DND-41 (cell line): ENCODE measurements around the gene MIEF1.
A peak's percentile ranks its signal among the peaks of the same experiment; 100 is the strongest.

Source experiments
- ATAC-seq: fragments of 200-7000 bp; cut with Tn5 transposase; 3 replicates; pipeline ENCODE4 v1.9.1; 2021; ENCODE audit warnings: low read depth; ENCODE audit not compliant: insufficient read depth
- DNase-seq: peaks from one replicate; pipeline ENCODE4 v3.0.0-alpha.2; 2020
- H2AFZ ChIP-seq: 2 replicates; pipeline ENCODE4 v1.6.0; 2012; ENCODE audit warnings: low read depth, low read length
- H3K27ac ChIP-seq: 2 replicates; pipeline ENCODE4 v1.5.1; 2012; ENCODE audit warnings: low read length, inconsistent platforms
- H3K27me3 ChIP-seq: fragments of 200-600 bp; sonication (generic); 2 replicates; pipeline ENCODE4 v1.6.0; 2012; ENCODE audit warnings: low read length, mild to moderate bottlenecking, inconsistent platforms; ENCODE audit not compliant: insufficient read depth, poor library complexity
- H3K36me3 ChIP-seq: 2 replicates; pipeline ENCODE4 v1.5.1; 2012; ENCODE audit warnings: low read length, inconsistent platforms; ENCODE audit not compliant: insufficient read depth
- H3K4me1 ChIP-seq: 2 replicates; pipeline ENCODE4 v1.5.1; 2012; ENCODE audit warnings: mild to moderate bottlenecking, low read length; ENCODE audit not compliant: insufficient read depth
- H3K4me2 ChIP-seq: 2 replicates; pipeline ENCODE4 v1.6.0; 2012; ENCODE audit warnings: mild to moderate bottlenecking, moderate library complexity, low read length, inconsistent platforms; ENCODE audit not compliant: insufficient read depth
- H3K4me3 ChIP-seq, 2 experiments: fragments of 200-600 bp in 1 of 2; shearing (Covaris generic) in 1 of 2; 2 replicates each; pipeline ENCODE4 v1.5.1; 2012 to 2016; ENCODE audit warnings: inconsistent platforms in 2 of 2, low read length in 2 of 2, mild to moderate bottlenecking in 2 of 2, low read depth in 1 of 2, moderate library complexity in 1 of 2
- H3K79me2 ChIP-seq: 2 replicates; pipeline ENCODE4 v1.6.0; 2012; ENCODE audit warnings: low read length, inconsistent platforms; ENCODE audit not compliant: insufficient read depth
- H3K9ac ChIP-seq: 2 replicates; pipeline ENCODE4 v1.6.0; 2012; ENCODE audit warnings: low read depth, mild to moderate bottlenecking, inconsistent platforms, low read length, moderate library complexity
- H3K9me3 ChIP-seq: 2 replicates; pipeline ENCODE4 v1.5.1; 2012; ENCODE audit warnings: low read length, moderate library complexity, mild to moderate bottlenecking, inconsistent platforms; ENCODE audit not compliant: insufficient read depth, severe bottlenecking
- H4K20me1 ChIP-seq: 2 replicates; pipeline ENCODE4 v1.6.0; 2012; ENCODE audit warnings: low read length; ENCODE audit not compliant: insufficient read depth
- EZH2 ChIP-seq: IDR thresholded peaks from 3 replicates; pipeline ENCODE4 v1.6.1; 2012; ENCODE audit warnings: borderline replicate concordance, low read depth, mild to moderate bottlenecking, moderate library complexity, low read length, inconsistent platforms; ENCODE audit not compliant: severe bottlenecking
- TF ChIP-seq, protein P1 (sequence below): IDR thresholded peaks from 2 replicates; pipeline ENCODE4 v1.5.1; 2012; ENCODE audit warnings: borderline replicate concordance, low read length, moderate library complexity, mild to moderate bottlenecking; ENCODE audit not compliant: poor library complexity, severe bottlenecking; ENCODE audit errors: extremely low read depth

Gene MIEF1

DNA sequence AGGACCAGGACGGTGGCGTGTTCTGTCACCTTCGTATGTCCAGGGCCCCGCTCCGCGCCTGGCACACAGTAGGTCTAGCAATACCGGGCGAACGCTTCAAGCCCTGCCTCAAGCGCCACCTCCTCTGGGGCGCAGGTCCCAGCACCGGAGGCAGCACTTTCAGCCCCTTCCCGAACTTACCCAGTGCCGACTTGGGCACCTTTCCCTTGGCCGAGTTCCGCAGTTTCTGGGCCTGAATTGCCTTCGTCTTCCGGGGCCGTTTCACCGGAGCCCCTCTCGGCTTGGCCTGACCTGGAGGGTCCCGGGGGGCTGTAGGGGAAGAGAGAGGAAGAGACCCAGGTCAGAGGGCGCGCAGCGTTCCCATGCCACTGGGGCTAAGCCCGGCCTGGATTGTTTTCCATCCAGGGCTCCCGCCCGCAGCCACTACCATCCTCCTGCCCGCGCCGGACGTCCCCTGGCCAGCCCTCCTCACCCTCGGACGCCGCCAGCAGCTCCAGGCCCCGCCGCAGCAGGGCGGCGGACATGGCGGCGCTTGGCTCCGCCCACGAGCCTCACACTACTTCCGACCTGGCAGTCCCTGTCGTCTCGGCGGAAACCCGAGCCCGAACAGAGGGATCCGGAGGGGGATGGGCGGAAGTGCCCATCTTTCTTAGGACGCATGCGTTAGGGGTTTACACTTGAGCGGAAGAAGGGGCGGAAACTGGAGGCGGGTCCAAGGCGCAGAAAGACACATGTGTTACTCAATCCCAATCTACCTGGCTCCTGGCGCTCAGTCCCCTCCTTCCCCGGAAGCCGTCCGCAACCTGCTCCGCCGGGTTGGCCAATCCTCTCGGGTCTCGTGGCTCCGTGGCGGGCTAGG lies 30.4 kb downstream of the MIEF1 start, which contains the start of gene RPS19BP1:
Gene RPS19BP1, minus strand, starts transcription at position 534 of the 859 bp plus-strand sequence. Its CDS starts 10 bp downstream, at position 524.
- H3K9me3 ChIP-seq = no peaks in the 10 kb centered on the region
- H3K9ac ChIP-seq = peak within 1 kb of the TSS; percentile 90
- ATAC-seq (peak; percentile 82), DNase-seq (peak; percentile 100)
- TF ChIP-seq, protein P1, sequence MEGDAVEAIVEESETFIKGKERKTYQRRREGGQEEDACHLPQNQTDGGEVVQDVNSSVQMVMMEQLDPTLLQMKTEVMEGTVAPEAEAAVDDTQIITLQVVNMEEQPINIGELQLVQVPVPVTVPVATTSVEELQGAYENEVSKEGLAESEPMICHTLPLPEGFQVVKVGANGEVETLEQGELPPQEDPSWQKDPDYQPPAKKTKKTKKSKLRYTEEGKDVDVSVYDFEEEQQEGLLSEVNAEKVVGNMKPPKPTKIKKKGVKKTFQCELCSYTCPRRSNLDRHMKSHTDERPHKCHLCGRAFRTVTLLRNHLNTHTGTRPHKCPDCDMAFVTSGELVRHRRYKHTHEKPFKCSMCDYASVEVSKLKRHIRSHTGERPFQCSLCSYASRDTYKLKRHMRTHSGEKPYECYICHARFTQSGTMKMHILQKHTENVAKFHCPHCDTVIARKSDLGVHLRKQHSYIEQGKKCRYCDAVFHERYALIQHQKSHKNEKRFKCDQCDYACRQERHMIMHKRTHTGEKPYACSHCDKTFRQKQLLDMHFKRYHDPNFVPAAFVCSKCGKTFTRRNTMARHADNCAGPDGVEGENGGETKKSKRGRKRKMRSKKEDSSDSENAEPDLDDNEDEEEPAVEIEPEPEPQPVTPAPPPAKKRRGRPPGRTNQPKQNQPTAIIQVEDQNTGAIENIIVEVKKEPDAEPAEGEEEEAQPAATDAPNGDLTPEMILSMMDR = no peak
- peak within 1 kb of the TSS; percentile 85 for H2AFZ ChIP-seq
- H3K4me3 ChIP-seq = peak within 1 kb of the TSS; percentile 62 to 90
- no peaks in the 10 kb centered on the region for H3K27me3 ChIP-seq
- H3K4me2 ChIP-seq = peak within 1 kb of the TSS; percentile 86
- peaks cover 72% of the 10 kb centered on the region for H3K4me1 ChIP-seq
- peaks cover 33% of the 10 kb centered on the region for H4K20me1 ChIP-seq
- H3K36me3 ChIP-seq = peaks cover 42% of the 10 kb centered on the region
- peaks cover 51% of the 10 kb centered on the region for H3K79me2 ChIP-seq
- peak within 1 kb of the TSS; percentile 86 for H3K27ac ChIP-seq

DNA sequence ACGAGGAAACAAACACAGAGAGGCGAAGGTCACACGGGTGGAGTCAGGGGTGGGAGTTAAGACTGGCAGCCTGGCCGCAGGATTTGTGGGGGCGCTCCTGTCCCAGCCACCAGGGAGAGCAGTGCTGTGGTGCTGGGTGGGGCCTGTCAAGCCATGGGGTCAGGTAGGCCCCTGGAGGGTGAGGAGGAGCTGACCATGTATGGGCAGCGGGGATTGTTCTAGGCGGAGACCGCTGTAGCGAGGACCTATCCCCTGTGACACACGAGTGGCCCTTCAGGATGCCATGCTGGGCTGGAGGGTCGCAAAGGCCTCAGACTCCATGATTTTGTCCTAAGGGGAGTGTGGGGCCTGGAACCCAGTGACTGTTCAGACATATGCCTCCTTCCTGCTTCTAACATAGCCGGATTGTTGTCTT lies 32.0 kb downstream of the MIEF1 start:
- Histone ChIP-seq H4K20me1 (peaks cover 17% of the 10 kb centered on the region; the same call in 1 of the 2 replicates), H2AFZ (peak overlapping the region; percentile 88), H3K9me3 (no peaks in the 10 kb centered on the region), H3K36me3 (peaks cover 26% of the 10 kb centered on the region), H3K79me2 (peaks cover 34% of the 10 kb centered on the region), H3K9ac (peak overlapping the region; percentile 51), H3K27ac (peak overlapping the region; percentile 55; the same call in 1 of the 2 replicates), H3K4me1 (peaks cover 57% of the 10 kb centered on the region), H3K4me2 (peak overlapping the region; percentile 66; the same call in 1 of the 2 replicates), H3K27me3 (no peaks in the 10 kb centered on the region), H3K4me3 (0 out of 4 replicates have a peak overlapping the region, but pooled peaks of 1 of the 2 experiments have one; percentile 42)
- TF ChIP-seq, protein P1 = peak; percentile 11
- no peak for TF ChIP-seq EZH2
- DNase-seq (no peak), ATAC-seq (no peak)

DNA sequence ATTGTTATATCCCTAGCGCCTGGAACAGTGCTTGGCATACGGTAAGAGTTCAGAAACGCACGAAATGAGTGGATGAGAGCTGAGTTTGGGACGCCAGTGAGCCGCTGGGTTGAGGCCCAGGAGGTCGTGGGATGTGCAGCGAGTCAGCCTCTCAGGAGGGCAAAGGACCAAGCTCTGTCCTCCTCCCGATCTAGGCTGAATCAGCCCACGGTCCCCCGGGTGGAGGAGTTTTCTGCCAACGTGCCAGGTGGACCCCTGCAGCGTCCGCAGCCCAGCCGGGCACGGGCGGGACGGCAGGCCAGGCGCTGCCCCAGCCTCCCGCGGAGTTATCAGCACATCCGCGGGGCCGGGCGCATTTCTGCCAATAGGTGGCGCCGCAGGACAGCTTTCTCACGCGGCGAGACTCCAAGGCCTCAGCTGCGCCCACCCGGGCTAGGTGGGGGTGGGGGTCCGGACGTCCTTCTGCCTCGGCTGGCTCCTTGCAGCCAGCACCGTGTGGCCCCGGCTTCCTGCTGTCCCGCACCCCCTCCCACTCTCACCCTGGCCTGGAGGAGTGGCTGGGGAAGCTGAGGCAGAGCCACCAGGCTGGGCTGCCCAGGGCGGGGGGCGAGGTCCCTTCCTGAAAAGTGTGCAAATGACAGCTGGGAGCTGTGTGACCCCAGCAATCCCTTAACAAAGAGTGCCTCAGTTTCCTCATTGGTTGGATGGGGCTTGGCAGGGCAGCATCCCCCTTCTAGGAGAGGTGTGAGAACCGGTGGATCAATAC lies 32.7 kb downstream of the MIEF1 start:
- Histone ChIP-seq H3K9ac (peak overlapping the region; percentile 51), H3K4me2 (peak overlapping the region; percentile 66), H3K4me1 (peaks cover 50% of the 10 kb centered on the region), H3K36me3 (peaks cover 19% of the 10 kb centered on the region), H4K20me1 (peaks cover 12% of the 10 kb centered on the region; the same call in 1 of the 2 replicates), H3K4me3 (peak overlapping the region in 1 of 2 experiments; percentile 42; a peak in 2 of 4 replicates), H3K79me2 (peaks cover 27% of the 10 kb centered on the region), H3K27me3 (no peaks in the 10 kb centered on the region), H2AFZ (peak overlapping the region; percentile 88), H3K9me3 (no peaks in the 10 kb centered on the region), H3K27ac (peak overlapping the region; percentile 55)
- peak; percentile 89 for DNase-seq
- TF ChIP-seq EZH2 = no peak
- TF ChIP-seq, protein P1 = peak; percentile 99
- peak; percentile 66 for ATAC-seq
